Small intestine (tissue), 7 donors: ENCODE measurements around the gene BRD3. TPM values are rescaled to one million over a fixed set of nuclear protein-coding genes. Genes with fewer than 3 reads are reported as not detected.

ENCODE experiments used
- DNase-seq, 2 donors: peaks; one replicate each; pipeline versions ENCODE4 v3.0.0 to v3.0.0-alpha.2; 2013
- FAIRE-seq: peaks from 2 replicates; lab custom pipeline; 2012; peaks lifted over from hg19 to GRCh38; lab: Jason Lieb, UNC
- H3K27ac ChIP-seq, 3 donors: one replicate each; pipeline ENCODE4 v1.5.1; 2013; ENCODE audit warnings: low read length in 2 of 3, mild to moderate bottlenecking in 2 of 3, control low read depth in 1 of 3, inconsistent platforms in 1 of 3, low read depth in 1 of 3, moderate library complexity in 1 of 3
- H3K27me3 ChIP-seq, 3 donors: one replicate each; pipeline ENCODE4 v1.6.1; 2013; ENCODE audit warnings: low read length in 3 of 3, inconsistent platforms in 1 of 3; ENCODE audit not compliant: control insufficient read depth in 3 of 3, insufficient read depth in 3 of 3
- H3K36me3 ChIP-seq, 3 donors: one replicate each; pipeline ENCODE4 v1.6.1; 2013; ENCODE audit warnings: low read length in 3 of 3, inconsistent platforms in 1 of 3, low read depth in 1 of 3, mild to moderate bottlenecking in 1 of 3, moderate library complexity in 1 of 3; ENCODE audit not compliant: control insufficient read depth in 3 of 3, insufficient read depth in 2 of 3
- H3K4me1 ChIP-seq, 3 donors: one replicate each; pipeline ENCODE4 v1.6.1; 2013; ENCODE audit warnings: low read length in 2 of 3, inconsistent platforms in 1 of 3, low read depth in 1 of 3, mild to moderate bottlenecking in 1 of 3, moderate library complexity in 1 of 3; ENCODE audit not compliant: control insufficient read depth in 3 of 3, insufficient read depth in 2 of 3
- H3K4me3 ChIP-seq, 3 donors: one replicate each; pipeline ENCODE4 v1.5.1; 2013; ENCODE audit warnings: low read length in 3 of 3, control low read depth in 1 of 3, inconsistent platforms in 1 of 3, low read depth in 1 of 3, mild to moderate bottlenecking in 1 of 3, moderate library complexity in 1 of 3
- H3K9me3 ChIP-seq, 2 donors: one replicate each; pipeline ENCODE4 v1.6.1; 2013; ENCODE audit warnings: low read depth in 1 of 2, low read length in 1 of 2; ENCODE audit not compliant: control insufficient read depth in 2 of 2, insufficient read depth in 1 of 2
- WGBS, 3 donors: extraction: QIAGEN DNeasy Blood & Tissue Kit; methylation state at CpG; one replicate each; pipeline ENCODE4 v1.1.7; 2013; 5-methylcytosine and 5-hydroxymethylcytosine counted together
- polyA plus RNA-seq, 4 donors: library from polyadenylated mRNA; stranded (reverse) in 3 of 4; unstranded in 1 of 4; fragments of 200-250 nt in 3 of 4; fragments of 120-200 nt in 1 of 4; gene quantifications; one replicate each; pipeline versions ENCODE4 v1.2.1 to v1.2.3, GENCODE V29; 2013
- donor health status: healthy with polysubstance abuse.
- donor health status: control.
- donor health status: control.
- donor health status: Bipolar disorder and iron deficiency.
- donor health status: healthy.

BRD3 gene
- polyA plus RNA-seq, 4 donors = 4.3 to 23.9 (median 8.5) TPM

GRCh38 chr9:134033516-134034214, 34.2 kb downstream of the BRD3 start:
- no peaks in the 10 kb centered on the region for H3K27me3 ChIP-seq
- no peaks in the 10 kb centered on the region for H3K4me1 ChIP-seq
- H3K4me3 ChIP-seq = no peak overlapping the region
- no peak overlapping the region for H3K27ac ChIP-seq
- FAIRE-seq (no peak), DNase-seq (no peak)
- no peaks in the 10 kb centered on the region for H3K9me3 ChIP-seq
- WGBS, 3 donors = 94 to 95% (median 95%) methylated on average over 26 of the region's 26 CpGs
- H3K36me3 ChIP-seq = peaks cover 11 to 80% (median 18%) of the 10 kb centered on the region in 3 donors

- Histone ChIP-seq H3K27me3 (no peaks in the 10 kb centered on the region), H3K9me3 (no peaks in the 10 kb centered on the region), H3K27ac (no peak overlapping the region), H3K36me3 (peaks cover 11 to 82% (median 18%) of the 10 kb centered on the region in 3 donors), H3K4me1 (no peaks in the 10 kb centered on the region), H3K4me3 (no peak overlapping the region)
- no peak for FAIRE-seq
- DNase-seq = no peak
- WGBS, 3 donors = 89 to 95% (median 90%) methylated on average over 40 of the region's 40 CpGs
Measured at GRCh38 chr9:134032456-134033222, 35.2 kb downstream of the BRD3 start.

- H3K27me3 ChIP-seq = no peaks in the 10 kb centered on the region
- H3K4me1 ChIP-seq = no peaks in the 10 kb centered on the region
- WGBS, 3 donors = 93 to 96% (median 94%) methylated on average over 14 of the region's 14 CpGs
- no peaks in the 10 kb centered on the region for H3K9me3 ChIP-seq
- peaks cover 11 to 81% (median 18%) of the 10 kb centered on the region in 3 donors for H3K36me3 ChIP-seq
- H3K27ac ChIP-seq = no peak overlapping the region
- no peak for FAIRE-seq
- no peak for DNase-seq
- no peak overlapping the region for H3K4me3 ChIP-seq
Measured at GRCh38 chr9:134031783-134032182, 36.0 kb downstream of the BRD3 start.

GRCh38 chr9:134030821-134031470, 36.9 kb downstream of the BRD3 start:
- no peaks in the 10 kb centered on the region for H3K9me3 ChIP-seq
- WGBS, 3 donors = 90 to 94% (median 93%) methylated on average over 29 of the region's 29 CpGs

GRCh38 chr9:134029248-134030226, 38.3 kb downstream of the BRD3 start:
- 88 to 93% (median 90%) methylated on average over 21 of the region's 21 CpGs for WGBS, 3 donors
- peaks cover 6 to 66% (median 18%) of the 10 kb centered on the region in 3 donors for H3K36me3 ChIP-seq
- H3K27me3 ChIP-seq = no peaks in the 10 kb centered on the region
- no peak for DNase-seq
- H3K27ac ChIP-seq = no peak overlapping the region
- H3K4me1 ChIP-seq = peaks cover 0 to 6% (median 0%) of the 10 kb centered on the region in 3 donors
- FAIRE-seq = no peak
- H3K4me3 ChIP-seq = no peak overlapping the region
- H3K9me3 ChIP-seq = no peaks in the 10 kb centered on the region

More at GRCh38 chr9:134030821-134031470, 36.9 kb downstream of the BRD3 start:
- FAIRE-seq (no peak), DNase-seq (no peak)
- H3K27me3 ChIP-seq = no peaks in the 10 kb centered on the region
- H3K36me3 ChIP-seq = peaks cover 11 to 80% (median 18%) of the 10 kb centered on the region in 3 donors
- no peak overlapping the region for H3K27ac ChIP-seq
- H3K4me3 ChIP-seq = no peak overlapping the region
- peaks cover 0 to 5% (median 0%) of the 10 kb centered on the region in 3 donors for H3K4me1 ChIP-seq

- Histone ChIP-seq H3K27ac (no peak overlapping the region), H3K27me3 (no peaks in the 10 kb centered on the region), H3K4me3 (no peak overlapping the region), H3K4me1 (peaks cover 0 to 6% (median 0%) of the 10 kb centered on the region in 3 donors), H3K9me3 (no peaks in the 10 kb centered on the region), H3K36me3 (peaks cover 6 to 58% (median 16%) of the 10 kb centered on the region in 3 donors)
- 54 to 80% (median 72%) methylated on average over 22 of the region's 22 CpGs for WGBS, 3 donors
- DNase-seq (no peak), FAIRE-seq (no peak)
Measured at GRCh38 chr9:134028575-134029247, 39.1 kb downstream of the BRD3 start.

- 92 to 94% (median 93%) methylated on average over 9 of the region's 9 CpGs for WGBS, 3 donors
- peaks cover 6 to 52% (median 13%) of the 10 kb centered on the region in 3 donors for H3K36me3 ChIP-seq
- H3K27me3 ChIP-seq = no peaks in the 10 kb centered on the region
- H3K4me1 ChIP-seq = peaks cover 0 to 6% (median 0%) of the 10 kb centered on the region in 3 donors
- H3K27ac ChIP-seq = no peak overlapping the region
- FAIRE-seq (no peak), DNase-seq (no peak)
- no peaks in the 10 kb centered on the region for H3K9me3 ChIP-seq
- H3K4me3 ChIP-seq = no peak overlapping the region
Measured at GRCh38 chr9:134028076-134028475, 39.8 kb downstream of the BRD3 start.
